ENCODE measurements around the gene MKLN1. TPM values are rescaled to one million over a fixed set of nuclear protein-coding genes. Genes with fewer than 3 reads are reported as not detected.

The MKLN1 gene
- 20.0 and 22.0 TPM in 2 replicates for total RNA-seq

DNA sequence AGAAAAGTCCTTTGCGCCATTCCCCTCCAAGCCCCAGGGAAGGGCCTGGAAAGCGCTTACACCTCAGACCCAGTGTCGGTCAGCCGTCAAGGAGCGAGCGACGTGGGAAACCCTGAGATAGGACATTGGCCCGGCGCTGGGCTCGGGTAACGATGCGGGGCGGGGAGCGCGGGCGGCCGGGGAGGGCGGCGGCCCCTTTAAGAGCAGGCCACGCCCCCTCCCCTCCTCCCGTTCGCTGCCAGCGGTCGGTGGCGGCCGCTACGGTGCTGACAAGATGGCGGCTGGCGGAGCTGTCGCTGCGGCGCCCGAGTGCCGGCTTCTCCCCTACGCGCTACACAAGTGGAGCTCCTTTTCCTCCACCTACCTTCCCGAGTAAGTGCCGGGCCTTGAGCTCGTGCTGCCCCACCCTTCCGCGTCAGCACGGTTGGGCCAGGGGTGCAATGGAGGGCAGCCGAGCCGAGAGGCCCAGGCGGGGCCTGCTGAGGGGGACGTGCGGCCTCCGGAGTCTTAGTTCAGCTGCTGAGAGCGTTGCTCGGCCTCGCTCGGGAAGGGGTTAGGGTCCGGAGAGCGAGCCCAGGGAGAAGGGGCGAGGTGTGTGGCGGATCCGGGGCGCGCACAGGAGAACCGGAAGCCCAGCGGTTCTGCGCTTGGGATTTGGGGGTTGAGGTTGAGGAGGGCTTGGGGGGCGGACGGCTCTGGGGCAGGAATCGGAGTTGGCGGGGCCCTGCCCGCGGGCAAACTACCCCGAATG, at the start of gene MKLN1:
TSS of gene MKLN1 (plus strand) at position 251 of the 751 bp plus-strand sequence. CDS start at position 275, 24 bp downstream.
- Histone ChIP-seq H3K4me3 (ENCODE audit: low read depth, low read length) (peak within 1 kb of the TSS; percentile 77), H3K27me3 (ENCODE audit: control insufficient read depth, insufficient read depth, low read length) (no peaks in the 10 kb centered on the region), H3K36me3 (ENCODE audit: control insufficient read depth, insufficient read depth, low read length) (no peaks in the 10 kb centered on the region)
- TF ChIP-seq, protein P1, sequence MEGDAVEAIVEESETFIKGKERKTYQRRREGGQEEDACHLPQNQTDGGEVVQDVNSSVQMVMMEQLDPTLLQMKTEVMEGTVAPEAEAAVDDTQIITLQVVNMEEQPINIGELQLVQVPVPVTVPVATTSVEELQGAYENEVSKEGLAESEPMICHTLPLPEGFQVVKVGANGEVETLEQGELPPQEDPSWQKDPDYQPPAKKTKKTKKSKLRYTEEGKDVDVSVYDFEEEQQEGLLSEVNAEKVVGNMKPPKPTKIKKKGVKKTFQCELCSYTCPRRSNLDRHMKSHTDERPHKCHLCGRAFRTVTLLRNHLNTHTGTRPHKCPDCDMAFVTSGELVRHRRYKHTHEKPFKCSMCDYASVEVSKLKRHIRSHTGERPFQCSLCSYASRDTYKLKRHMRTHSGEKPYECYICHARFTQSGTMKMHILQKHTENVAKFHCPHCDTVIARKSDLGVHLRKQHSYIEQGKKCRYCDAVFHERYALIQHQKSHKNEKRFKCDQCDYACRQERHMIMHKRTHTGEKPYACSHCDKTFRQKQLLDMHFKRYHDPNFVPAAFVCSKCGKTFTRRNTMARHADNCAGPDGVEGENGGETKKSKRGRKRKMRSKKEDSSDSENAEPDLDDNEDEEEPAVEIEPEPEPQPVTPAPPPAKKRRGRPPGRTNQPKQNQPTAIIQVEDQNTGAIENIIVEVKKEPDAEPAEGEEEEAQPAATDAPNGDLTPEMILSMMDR (IDR thresholded peaks at IDR 0.05; ENCODE audit: insufficient read depth, low read length, severe bottlenecking): no peak
- DNase-seq (ENCODE audit: low read depth): peak; percentile 68
- no peak for FAIRE-seq

DNA sequence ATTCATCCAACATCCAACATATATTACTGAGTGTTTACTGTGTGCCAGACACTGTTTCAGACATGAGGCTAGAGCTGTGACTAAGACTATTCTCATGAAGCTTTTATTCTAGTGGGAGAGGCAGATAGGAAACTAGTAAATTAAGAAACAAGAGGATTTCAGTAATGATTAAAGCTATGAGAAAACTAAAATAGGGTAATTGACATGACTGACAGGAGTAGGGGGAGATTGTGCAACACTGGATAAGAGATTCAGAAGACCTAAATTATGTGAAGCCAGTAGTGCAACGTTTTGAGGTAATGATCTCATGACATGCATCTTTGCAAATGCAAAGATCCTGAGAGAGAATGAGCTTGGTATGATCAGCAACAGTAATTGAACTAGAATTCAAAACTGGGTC, 48.6 kb upstream of the MKLN1 start:
- Histone ChIP-seq H3K4me3 (ENCODE audit: low read depth, low read length) (no peak overlapping the region), H3K27me3 (ENCODE audit: control insufficient read depth, insufficient read depth, low read length) (no peaks in the 10 kb centered on the region), H3K36me3 (ENCODE audit: control insufficient read depth, insufficient read depth, low read length) (no peaks in the 10 kb centered on the region)
- FAIRE-seq (no peak), DNase-seq (ENCODE audit: low read depth) (no peak)
- TF ChIP-seq, protein P1 (IDR thresholded peaks at IDR 0.05; ENCODE audit: insufficient read depth, low read length, severe bottlenecking): no peak

- no peak overlapping the region for H3K4me3 ChIP-seq (ENCODE audit: low read depth, low read length)
- H3K27me3 ChIP-seq (ENCODE audit: control insufficient read depth, insufficient read depth, low read length): no peaks in the 10 kb centered on the region
- TF ChIP-seq, protein P1 (IDR thresholded peaks at IDR 0.05; ENCODE audit: insufficient read depth, low read length, severe bottlenecking): no peak
- FAIRE-seq (no peak), DNase-seq (ENCODE audit: low read depth) (no peak)
- no peaks in the 10 kb centered on the region for H3K36me3 ChIP-seq (ENCODE audit: control insufficient read depth, insufficient read depth, low read length)
Observed at GRCh38 chr7:131281266-131282048, 46.2 kb upstream of the MKLN1 start.

- DNase-seq (ENCODE audit: low read depth) (peak; percentile 36), FAIRE-seq (no peak)
Observed at GRCh38 chr7:131284702-131285419, 42.8 kb upstream of the MKLN1 start.

GRCh38 chr7:131285556-131285955, 42.1 kb upstream of the MKLN1 start:
- no peaks in the 10 kb centered on the region for H3K27me3 ChIP-seq (ENCODE audit: control insufficient read depth, insufficient read depth, low read length)
- no peak for FAIRE-seq
- TF ChIP-seq, protein P1 (IDR thresholded peaks at IDR 0.05; ENCODE audit: insufficient read depth, low read length, severe bottlenecking): no peak
- no peak for DNase-seq (ENCODE audit: low read depth)
- H3K36me3 ChIP-seq (ENCODE audit: control insufficient read depth, insufficient read depth, low read length): no peaks in the 10 kb centered on the region
- no peak overlapping the region for H3K4me3 ChIP-seq (ENCODE audit: low read depth, low read length)

More at GRCh38 chr7:131284702-131285419, 42.8 kb upstream of the MKLN1 start:
- Histone ChIP-seq H3K27me3 (ENCODE audit: control insufficient read depth, insufficient read depth, low read length) (no peaks in the 10 kb centered on the region), H3K36me3 (ENCODE audit: control insufficient read depth, insufficient read depth, low read length) (no peaks in the 10 kb centered on the region), H3K4me3 (ENCODE audit: low read depth, low read length) (no peak overlapping the region)
- TF ChIP-seq, protein P1 (IDR thresholded peaks at IDR 0.05; ENCODE audit: insufficient read depth, low read length, severe bottlenecking): no peak

Data from bronchial epithelial cell (primary cell).